Liver (tissue), 9 donors: ENCODE data around the gene PLIN3. TPM values are rescaled to one million over a fixed set of nuclear protein-coding genes. Genes with fewer than 3 reads are reported as not detected.
A peak's percentile ranks its signal among the peaks of the same experiment; 100 is the strongest.

Experiments used
- DNase-seq: peaks from one replicate; pipeline ENCODE4 v3.0.0-alpha.2; 2017; ENCODE audit warnings: low spot score
- H3K27ac ChIP-seq, 2 donors: one replicate each; pipeline ENCODE4 v1.7.0; 2013; ENCODE audit warnings: inconsistent platforms in 2 of 2, low read length in 2 of 2, control low read depth in 1 of 2, low read depth in 1 of 2, mild to moderate bottlenecking in 1 of 2
- H3K27me3 ChIP-seq, 4 donors: one replicate each; pipeline versions ENCODE4 v1.6.1 to v1.7.0; 2013; ENCODE audit warnings: low read length in 3 of 4, inconsistent platforms in 1 of 4, mild to moderate bottlenecking in 1 of 4, moderate library complexity in 1 of 4; ENCODE audit not compliant: control insufficient read depth in 4 of 4, insufficient read depth in 4 of 4
- H3K36me3 ChIP-seq, 4 donors: one replicate each; pipeline versions ENCODE4 v1.6.1 to v1.7.0; 2013; ENCODE audit warnings: low read length in 3 of 4, mild to moderate bottlenecking in 3 of 4, low read depth in 1 of 4, moderate library complexity in 1 of 4; ENCODE audit not compliant: control insufficient read depth in 4 of 4, insufficient read depth in 3 of 4
- H3K4me1 ChIP-seq, 4 donors: one replicate each; pipeline versions ENCODE4 v1.6.1 to v1.7.0; 2013; ENCODE audit warnings: low read length in 3 of 4, mild to moderate bottlenecking in 3 of 4, moderate library complexity in 1 of 4; ENCODE audit not compliant: control insufficient read depth in 4 of 4, insufficient read depth in 4 of 4
- H3K4me3 ChIP-seq, 3 donors: one replicate each; pipeline versions ENCODE4 v1.6.1 to v1.7.0; 2013; ENCODE audit warnings: low read length in 3 of 3, control low read depth in 1 of 3, low read depth in 1 of 3, mild to moderate bottlenecking in 1 of 3
- H3K9ac ChIP-seq, 2 donors: one replicate each; pipeline ENCODE4 v1.7.0; 2013; ENCODE audit warnings: low read length in 2 of 2, mild to moderate bottlenecking in 2 of 2, moderate library complexity in 2 of 2, control low read depth in 1 of 2, low read depth in 1 of 2
- H3K9me3 ChIP-seq, 4 donors: one replicate each; pipeline versions ENCODE4 v1.6.1 to v1.7.0; 2013; ENCODE audit warnings: low read length in 3 of 4; ENCODE audit not compliant: control insufficient read depth in 4 of 4
- EGR1 ChIP-seq, 2 donors: IDR thresholded peaks; 2 replicates each; pipeline ENCODE4 v1.6.1; 2016 to 2018; ENCODE audit warnings: antibody characterized with exemption in 2 of 2, low read depth in 2 of 2
- FOXA1 ChIP-seq: IDR thresholded peaks from 2 replicates; pipeline ENCODE4 v1.6.1; 2016; ENCODE audit warnings: antibody characterized with exemption
- FOXA2 ChIP-seq: IDR thresholded peaks from 2 replicates; pipeline ENCODE4 v1.6.1; 2016; ENCODE audit warnings: antibody characterized with exemption
- GABPA ChIP-seq, 2 donors: IDR thresholded peaks in 1 of 2; conservative IDR thresholded peaks in 1 of 2; 2 replicates each; pipeline ENCODE4 v1.6.1; 2016; ENCODE audit warnings: antibody characterized with exemption in 2 of 2, mild to moderate bottlenecking in 1 of 2, moderate library complexity in 1 of 2
- HNF4A ChIP-seq, 2 donors: conservative IDR thresholded peaks; 2 replicates each; pipeline ENCODE4 v1.6.1; 2016; ENCODE audit warnings: antibody characterized with exemption in 2 of 2, mild to moderate bottlenecking in 2 of 2
- HNF4G ChIP-seq: IDR thresholded peaks from 2 replicates; pipeline ENCODE4 v1.6.1; 2016; ENCODE audit warnings: antibody characterized with exemption
- JUND ChIP-seq, 2 donors: IDR thresholded peaks; 2 replicates each; pipeline ENCODE4 v1.6.1; 2016; ENCODE audit warnings: antibody characterized with exemption in 2 of 2
- MAX ChIP-seq: IDR thresholded peaks from 2 replicates; pipeline ENCODE4 v1.6.1; 2016; ENCODE audit warnings: antibody characterized with exemption
- NR2F2 ChIP-seq: IDR thresholded peaks from 2 replicates; pipeline ENCODE4 v1.6.1; 2016; ENCODE audit warnings: antibody characterized with exemption
- RAD21 ChIP-seq, 2 donors: IDR thresholded peaks; 2 replicates each; pipeline ENCODE4 v1.6.1; 2016; ENCODE audit warnings: antibody characterized with exemption in 2 of 2, mild to moderate bottlenecking in 2 of 2
- REST ChIP-seq: IDR thresholded peaks from 2 replicates; pipeline ENCODE4 v1.6.1; 2016; ENCODE audit warnings: antibody characterized with exemption, mild to moderate bottlenecking
- RXRA ChIP-seq, 2 donors: IDR thresholded peaks; 2 replicates each; pipeline ENCODE4 v1.6.1; 2017 to 2018; ENCODE audit warnings: antibody characterized with exemption in 2 of 2, mild to moderate bottlenecking in 1 of 2
- SP1 ChIP-seq: IDR thresholded peaks from 2 replicates; pipeline ENCODE4 v1.6.1; 2018; ENCODE audit warnings: antibody characterized with exemption, mild to moderate bottlenecking
- TAF1 ChIP-seq: conservative IDR thresholded peaks from 2 replicates; pipeline ENCODE4 v1.6.1; 2016; ENCODE audit warnings: antibody characterized with exemption, mild to moderate bottlenecking
- YY1 ChIP-seq: IDR thresholded peaks from 2 replicates; pipeline ENCODE4 v1.6.1; 2016; ENCODE audit warnings: antibody characterized with exemption, mild to moderate bottlenecking
- ZBTB33 ChIP-seq: IDR thresholded peaks from 2 replicates; pipeline ENCODE4 v1.6.1; 2016; ENCODE audit warnings: antibody characterized with exemption
- WGBS: extraction: QIAGEN DNeasy Blood & Tissue Kit; methylation state at CpG from one replicate; pipeline ENCODE4 v1.1.7; 2013; 5-methylcytosine and 5-hydroxymethylcytosine counted together
- polyA plus RNA-seq, 2 donors: library from polyadenylated mRNA; stranded (reverse) in 1 of 2; unstranded in 1 of 2; fragments of 200-250 nt in 1 of 2; fragments of >200 nt in 1 of 2; fragmentation: Nextera tagmentation in 1 of 2; extraction: Ambion mirVana in 1 of 2; gene quantifications; one replicate each; pipeline versions ENCODE4 v1.2.1 to v1.2.3, GENCODE V29; 2013 to 2015
- total RNA-seq, 2 donors: library from RNA; depleted of rRNA; stranded (reverse); fragments of >200 nt; gene quantifications; one replicate each; pipeline ENCODE4 v1.2.3, GENCODE V29; 2014
- TF ChIP-seq, protein P1 (sequence below): IDR thresholded peaks from 2 replicates; pipeline ENCODE4 v1.6.1; 2016; ENCODE audit warnings: antibody characterized with exemption
- TF ChIP-seq, protein P2 (sequence below): fragments of 150-350 bp; IDR thresholded peaks from 2 replicates; pipeline ENCODE4 v1.5.1; 2017; ENCODE audit warnings: improper control_type of control experiment, low read depth, low read length; ENCODE audit not compliant: missing input control
- donor health status: healthy.
- donor health status: healthy.
- donor health status: healthy.
- donor health status: healthy.
- donor health status: healthy.

Gene PLIN3
- total and polyA plus RNA-seq, 4 donors: 16.9 to 30.2 (median 20.7) TPM

- no peak for TF ChIP-seq MAX
- TF ChIP-seq TAF1: no peak
- no peak for TF ChIP-seq JUND (IDR thresholded peaks at IDR 0.05)
- peak in 1 of 2 donors; percentile 10 for TF ChIP-seq RAD21 (IDR thresholded peaks at IDR 0.05)
- peak; percentile 26 for TF ChIP-seq SP1
- no peak for TF ChIP-seq HNF4G
- TF ChIP-seq, protein P1, sequence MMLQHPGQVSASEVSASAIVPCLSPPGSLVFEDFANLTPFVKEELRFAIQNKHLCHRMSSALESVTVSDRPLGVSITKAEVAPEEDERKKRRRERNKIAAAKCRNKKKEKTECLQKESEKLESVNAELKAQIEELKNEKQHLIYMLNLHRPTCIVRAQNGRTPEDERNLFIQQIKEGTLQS: no peak
- no peak for TF ChIP-seq FOXA1
- TF ChIP-seq, protein P2, sequence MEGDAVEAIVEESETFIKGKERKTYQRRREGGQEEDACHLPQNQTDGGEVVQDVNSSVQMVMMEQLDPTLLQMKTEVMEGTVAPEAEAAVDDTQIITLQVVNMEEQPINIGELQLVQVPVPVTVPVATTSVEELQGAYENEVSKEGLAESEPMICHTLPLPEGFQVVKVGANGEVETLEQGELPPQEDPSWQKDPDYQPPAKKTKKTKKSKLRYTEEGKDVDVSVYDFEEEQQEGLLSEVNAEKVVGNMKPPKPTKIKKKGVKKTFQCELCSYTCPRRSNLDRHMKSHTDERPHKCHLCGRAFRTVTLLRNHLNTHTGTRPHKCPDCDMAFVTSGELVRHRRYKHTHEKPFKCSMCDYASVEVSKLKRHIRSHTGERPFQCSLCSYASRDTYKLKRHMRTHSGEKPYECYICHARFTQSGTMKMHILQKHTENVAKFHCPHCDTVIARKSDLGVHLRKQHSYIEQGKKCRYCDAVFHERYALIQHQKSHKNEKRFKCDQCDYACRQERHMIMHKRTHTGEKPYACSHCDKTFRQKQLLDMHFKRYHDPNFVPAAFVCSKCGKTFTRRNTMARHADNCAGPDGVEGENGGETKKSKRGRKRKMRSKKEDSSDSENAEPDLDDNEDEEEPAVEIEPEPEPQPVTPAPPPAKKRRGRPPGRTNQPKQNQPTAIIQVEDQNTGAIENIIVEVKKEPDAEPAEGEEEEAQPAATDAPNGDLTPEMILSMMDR: no peak
- no peak for TF ChIP-seq GABPA (IDR thresholded peaks at IDR 0.05 in 1 of 2, conservative IDR thresholded peaks at IDR 0.05 in 1 of 2)
- TF ChIP-seq HNF4A (conservative IDR thresholded peaks at IDR 0.05): peak in 1 of 2 donors; percentile 25
- no peak for TF ChIP-seq ZBTB33
- no peak for TF ChIP-seq FOXA2
- no peak for TF ChIP-seq EGR1 (IDR thresholded peaks at IDR 0.05; ENCODE audit: low read depth in 2 of 2)
- peak; percentile 12 for TF ChIP-seq NR2F2
- TF ChIP-seq YY1: no peak
- TF ChIP-seq RXRA (IDR thresholded peaks at IDR 0.05): peak; percentile 60 to 87
- TF ChIP-seq REST: no peak
- H3K27ac ChIP-seq: peak overlapping the region; percentile 82 to 85
- no peaks in the 10 kb centered on the region for H3K9me3 ChIP-seq
- H3K9ac ChIP-seq: peak overlapping the region; percentile 75 to 92
- DNase-seq: peak; percentile 54
- peaks cover 0 to 2% (median 2%) of the 10 kb centered on the region in 4 donors for H3K36me3 ChIP-seq
- 5% methylated on average over 22 of the region's 22 CpGs for WGBS
- peak overlapping the region; percentile 77 to 86 (median 82) for H3K4me3 ChIP-seq
- H3K4me1 ChIP-seq: peaks cover 0 to 14% (median 5%) of the 10 kb centered on the region in 4 donors
- H3K27me3 ChIP-seq: no peaks in the 10 kb centered on the region
These were observed 657 bp downstream of the PLIN3 start for GRCh38 chr19:4866595-4867424.
